H9 (cell line): ENCODE measurements around the gene CCNYL1. TPM values are rescaled to one million over a fixed set of nuclear protein-coding genes. Genes with fewer than 3 reads are reported as not detected.
"Not testable (repeated sequence)": the region's sequence is repeated elsewhere in the genome, so short reads cannot be mapped to it uniquely, and the experiment has no call there.

ENCODE experiments used
- DNase-seq: peaks from one replicate; pipeline ENCODE4 v3.0.0-alpha.2; 2017
- H2AFZ ChIP-seq: one replicate; pipeline ENCODE4 v1.6.1; 2013; ENCODE audit warnings: mild to moderate bottlenecking, low read length, control low read depth, moderate library complexity
- H2AK5ac ChIP-seq: 2 replicates; pipeline ENCODE4 v1.6.1; 2013; ENCODE audit warnings: low read length, control low read depth, mixed read lengths; ENCODE audit not compliant: insufficient read length
- H2BK120ac ChIP-seq: one replicate; pipeline ENCODE4 v1.6.1; 2013; ENCODE audit warnings: low read depth, mild to moderate bottlenecking, low read length, control low read depth, inconsistent platforms; ENCODE audit not compliant: poor library complexity, severe bottlenecking
- H2BK12ac ChIP-seq: 2 replicates; pipeline ENCODE4 v1.6.1; 2013; ENCODE audit warnings: low read length, control low read depth, mixed read lengths, low read depth; ENCODE audit not compliant: insufficient read length
- H2BK15ac ChIP-seq: 2 replicates; pipeline ENCODE4 v1.6.1; 2013; ENCODE audit warnings: low read depth, low read length, control low read depth
- H2BK20ac ChIP-seq: one replicate; pipeline ENCODE4 v1.6.1; 2013; ENCODE audit warnings: low read depth, mild to moderate bottlenecking, low read length, control low read depth, inconsistent platforms; ENCODE audit not compliant: poor library complexity, severe bottlenecking
- H2BK5ac ChIP-seq: 2 replicates; pipeline ENCODE4 v1.6.1; 2013; ENCODE audit warnings: low read length, control low read depth, mixed read lengths; ENCODE audit not compliant: insufficient read length
- H3K14ac ChIP-seq: 2 replicates; pipeline ENCODE4 v1.6.1; 2013; ENCODE audit warnings: low read length, control low read depth; ENCODE audit not compliant: insufficient read depth
- H3K18ac ChIP-seq: 2 replicates; pipeline ENCODE4 v1.6.1; 2013; ENCODE audit warnings: low read depth, mild to moderate bottlenecking, mixed read lengths, low read length, control low read depth; ENCODE audit not compliant: insufficient read length
- H3K23ac ChIP-seq: 2 replicates; pipeline ENCODE4 v1.6.1; 2013; ENCODE audit warnings: low read length, control low read depth, mixed read lengths, low read depth; ENCODE audit not compliant: insufficient read length
- H3K23me2 ChIP-seq: 2 replicates; pipeline ENCODE4 v1.6.1; 2013; ENCODE audit warnings: low read depth, mild to moderate bottlenecking, mixed read lengths, low read length, control low read depth; ENCODE audit not compliant: insufficient read length, poor library complexity, severe bottlenecking
- H3K27ac ChIP-seq: 2 replicates; pipeline ENCODE4 v1.5.1; 2013; ENCODE audit warnings: low read length, control low read depth, mixed read lengths, low read depth; ENCODE audit not compliant: insufficient read length
- H3K27me3 ChIP-seq: 2 replicates; pipeline ENCODE4 v1.6.1; 2013; ENCODE audit warnings: low read length, control low read depth, inconsistent platforms; ENCODE audit not compliant: insufficient read depth
- H3K4ac ChIP-seq: 2 replicates; pipeline ENCODE4 v1.6.1; 2013; ENCODE audit warnings: low read depth, mild to moderate bottlenecking, control low read depth, inconsistent platforms, low read length, moderate library complexity
- H3K4me1 ChIP-seq: 2 replicates; pipeline ENCODE4 v1.6.1; 2013; ENCODE audit warnings: low read length, control low read depth, inconsistent platforms; ENCODE audit not compliant: insufficient read depth
- H3K4me2 ChIP-seq: 2 replicates; pipeline ENCODE4 v1.6.1; 2013; ENCODE audit warnings: low read length, control low read depth, mixed read lengths; ENCODE audit not compliant: insufficient read length, insufficient read depth
- H3K56ac ChIP-seq: 2 replicates; pipeline ENCODE4 v1.6.1; 2013; ENCODE audit warnings: low read depth, mild to moderate bottlenecking, mixed read lengths, low read length, control low read depth; ENCODE audit not compliant: insufficient read length
- H3K79me1 ChIP-seq: 2 replicates; pipeline ENCODE4 v1.6.1; 2013; ENCODE audit warnings: low read depth, mild to moderate bottlenecking, moderate library complexity, low read length, control low read depth, inconsistent platforms; ENCODE audit not compliant: insufficient read depth, poor library complexity, severe bottlenecking
- H3K79me2 ChIP-seq: 2 replicates; pipeline ENCODE4 v1.6.1; 2013; ENCODE audit warnings: low read length, control low read depth, inconsistent platforms; ENCODE audit not compliant: insufficient read depth
- H3K9ac ChIP-seq: 2 replicates; pipeline ENCODE4 v1.6.1; 2013; ENCODE audit warnings: low read length, control low read depth, mixed read lengths; ENCODE audit not compliant: insufficient read length; ENCODE audit errors: extremely low read depth
- H3K9me3 ChIP-seq: one replicate; pipeline ENCODE4 v1.6.1; 2013; ENCODE audit warnings: low read depth, low read length, inconsistent platforms; ENCODE audit not compliant: control insufficient read depth
- H3T11ph ChIP-seq: one replicate; pipeline ENCODE4 v1.6.1; 2013; ENCODE audit warnings: mild to moderate bottlenecking, low read length, control low read depth, inconsistent platforms
- H4K20me1 ChIP-seq: one replicate; pipeline ENCODE4 v1.6.1; 2013; ENCODE audit not compliant: control insufficient read depth, insufficient read length, insufficient read depth
- H4K5ac ChIP-seq: 2 replicates; pipeline ENCODE4 v1.6.1; 2013; ENCODE audit warnings: low read depth, mild to moderate bottlenecking, mixed read lengths, low read length, control low read depth; ENCODE audit not compliant: insufficient read length
- H4K8ac ChIP-seq: replicated peaks from 2 replicates; pipeline ENCODE4 v1.6.1; 2013; ENCODE audit warnings: low read length, control low read depth, mixed read lengths, low read depth; ENCODE audit not compliant: insufficient read length
- H4K91ac ChIP-seq: 2 replicates; pipeline ENCODE4 v1.6.1; 2013; ENCODE audit warnings: low read depth, mild to moderate bottlenecking, moderate library complexity, mixed read lengths, low read length, control low read depth; ENCODE audit not compliant: insufficient read length
- H3K27ac Mint-ChIP-seq, 3 experiments: 2 replicates in 2 of 3; 3 replicates in 1 of 3; pipeline ENCODE4 v1.8.0; 2020 to 2021; ENCODE audit warnings: mixed read lengths in 3 of 3, mild to moderate bottlenecking in 1 of 3, moderate library complexity in 1 of 3
- H3K27me3 Mint-ChIP-seq: 2 replicates; pipeline ENCODE4 v1.8.0; 2021; ENCODE audit warnings: low read depth, mild to moderate bottlenecking, moderate library complexity, mixed read lengths
- H3K36me3 Mint-ChIP-seq, 3 experiments: 2 replicates in 2 of 3; 3 replicates in 1 of 3; pipeline ENCODE4 v1.8.0; 2020 to 2021; ENCODE audit warnings: low read depth in 3 of 3, mixed read lengths in 3 of 3; ENCODE audit not compliant: insufficient read depth in 1 of 3
- H3K4me1 Mint-ChIP-seq, 2 experiments: 2 replicates each; pipeline ENCODE4 v1.8.0; 2020; ENCODE audit warnings: mixed read lengths in 2 of 2
- H3K4me3 Mint-ChIP-seq, 2 experiments: 2 replicates in 1 of 2; 3 replicates in 1 of 2; pipeline ENCODE4 v1.8.0; 2020 to 2021; ENCODE audit warnings: mild to moderate bottlenecking in 2 of 2, mixed read lengths in 2 of 2, moderate library complexity in 1 of 2
- H3K9me3 Mint-ChIP-seq, 2 experiments: 2 replicates in 1 of 2; 3 replicates in 1 of 2; pipeline ENCODE4 v1.8.0; 2020; ENCODE audit warnings: mild to moderate bottlenecking in 2 of 2, mixed read lengths in 2 of 2, moderate library complexity in 1 of 2
- WGBS: extraction: QIAGEN DNeasy Blood & Tissue Kit; methylation state at CpG from one replicate; pipeline ENCODE4 v1.1.7; 2013; ENCODE audit warnings: missing lambda C conversion rate, low lambda C conversion rate, mixed read lengths; ENCODE audit not compliant: insufficient read length; ENCODE audit errors: extremely low coverage; 5-methylcytosine and 5-hydroxymethylcytosine counted together
- total RNA-seq: library from RNA; stranded (reverse); gene quantifications from 2 replicates; pipeline ENCODE4 v1.2.1, GENCODE V29; 2021
- TF ChIP-seq, protein P1 (sequence below): fragments of 200-600 bp; sonication (generic); conservative IDR thresholded peaks from 3 replicates; pipeline ENCODE4 v1.8.0; 2021; ENCODE audit warnings: antibody characterized with exemption, mild to moderate bottlenecking

Gene CCNYL1
- total RNA-seq, 1 experiment from 2014 or later: 27.0 TPM

DNA sequence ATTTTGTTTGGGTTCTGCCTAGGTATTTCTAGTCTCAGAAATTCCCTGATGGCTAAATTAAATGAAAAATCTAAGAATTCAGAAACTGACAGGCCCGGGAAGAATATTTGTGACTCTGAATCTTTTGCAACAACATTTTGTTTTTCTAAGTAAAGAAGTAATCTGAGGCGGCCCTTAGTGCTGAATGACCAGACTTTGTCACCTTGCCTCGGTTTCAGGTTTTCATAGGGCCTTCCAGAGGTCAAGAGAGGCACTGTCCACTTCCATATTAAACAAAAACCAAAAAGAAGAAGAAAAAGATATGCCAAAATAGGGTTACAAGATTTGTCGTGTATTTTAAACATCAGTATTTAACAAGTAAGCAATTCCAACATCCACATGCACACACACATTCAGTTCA, 16.1 kb upstream of the CCNYL1 start:
- peaks cover 0 to 3% of the 10 kb centered on the region in 2 experiments; a peak in 2 of 4 replicates for H3K4me1 Mint-ChIP-seq
- H3K4me3 Mint-ChIP-seq: no peak overlapping the region
- Histone ChIP-seq H3K56ac (no peak overlapping the region), H3T11ph (no peak overlapping the region), H3K23ac (no peak overlapping the region), H3K14ac (no peak overlapping the region), H3K27ac (no peak overlapping the region), H4K20me1 (no peaks in the 10 kb centered on the region), H3K18ac (no peak overlapping the region), H3K4me2 (no peak overlapping the region), H3K4ac (no peak overlapping the region), H3K79me2 (no peaks in the 10 kb centered on the region), H4K8ac (no peak overlapping the region), H3K27me3 (no peaks in the 10 kb centered on the region), H3K9ac (no peak overlapping the region), H2BK5ac (no peak overlapping the region), H2BK120ac (no peak overlapping the region), H2BK15ac (no peak overlapping the region), H3K79me1 (no peaks in the 10 kb centered on the region), H4K91ac (no peak overlapping the region), H4K5ac (no peak overlapping the region), H2AK5ac (no peak overlapping the region), H2BK12ac (no peak overlapping the region), H3K23me2 (no peaks in the 10 kb centered on the region), H2BK20ac (no peak overlapping the region), H3K4me1 (no peaks in the 10 kb centered on the region), H3K9me3 (no peaks in the 10 kb centered on the region), H2AFZ (no peak overlapping the region)
- H3K36me3 Mint-ChIP-seq: no peaks in the 10 kb centered on the region
- TF ChIP-seq, protein P1, sequence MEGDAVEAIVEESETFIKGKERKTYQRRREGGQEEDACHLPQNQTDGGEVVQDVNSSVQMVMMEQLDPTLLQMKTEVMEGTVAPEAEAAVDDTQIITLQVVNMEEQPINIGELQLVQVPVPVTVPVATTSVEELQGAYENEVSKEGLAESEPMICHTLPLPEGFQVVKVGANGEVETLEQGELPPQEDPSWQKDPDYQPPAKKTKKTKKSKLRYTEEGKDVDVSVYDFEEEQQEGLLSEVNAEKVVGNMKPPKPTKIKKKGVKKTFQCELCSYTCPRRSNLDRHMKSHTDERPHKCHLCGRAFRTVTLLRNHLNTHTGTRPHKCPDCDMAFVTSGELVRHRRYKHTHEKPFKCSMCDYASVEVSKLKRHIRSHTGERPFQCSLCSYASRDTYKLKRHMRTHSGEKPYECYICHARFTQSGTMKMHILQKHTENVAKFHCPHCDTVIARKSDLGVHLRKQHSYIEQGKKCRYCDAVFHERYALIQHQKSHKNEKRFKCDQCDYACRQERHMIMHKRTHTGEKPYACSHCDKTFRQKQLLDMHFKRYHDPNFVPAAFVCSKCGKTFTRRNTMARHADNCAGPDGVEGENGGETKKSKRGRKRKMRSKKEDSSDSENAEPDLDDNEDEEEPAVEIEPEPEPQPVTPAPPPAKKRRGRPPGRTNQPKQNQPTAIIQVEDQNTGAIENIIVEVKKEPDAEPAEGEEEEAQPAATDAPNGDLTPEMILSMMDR: no peak
- no peak for DNase-seq
- no peaks in the 10 kb centered on the region; a peak in 2 of 5 replicates for H3K9me3 Mint-ChIP-seq
- WGBS: no CpG with 5 or more reads among the region's 4 CpGs
- no peaks in the 10 kb centered on the region for H3K27me3 Mint-ChIP-seq
- no peak overlapping the region for H3K27ac Mint-ChIP-seq

DNA sequence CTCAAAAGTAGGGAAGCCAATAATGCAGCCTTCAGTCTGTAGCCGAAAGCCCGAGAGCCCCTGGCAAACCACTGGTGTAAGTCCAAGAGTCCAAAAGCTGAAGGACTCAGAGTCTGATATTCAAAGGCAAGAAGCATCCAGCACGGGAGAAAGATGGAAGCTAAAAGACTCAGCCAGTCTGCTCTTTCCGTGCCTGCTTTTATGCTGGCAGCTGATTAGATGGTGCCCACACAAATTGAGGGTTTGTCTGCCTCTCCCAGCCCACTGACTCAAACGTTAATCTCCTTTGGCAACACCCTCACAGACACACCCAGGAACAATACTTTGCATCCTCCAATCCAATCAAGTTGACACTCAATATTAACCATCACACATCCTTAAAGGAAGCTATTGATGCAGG, 14.5 kb upstream of the CCNYL1 start:
- H2AK5ac ChIP-seq, H3K27me3 Mint-ChIP-seq, H3K79me1 ChIP-seq, H3K4me1 Mint-ChIP-seq, H3K9ac ChIP-seq, H3K9me3 ChIP-seq, H3K56ac ChIP-seq, H3K14ac ChIP-seq, H2BK15ac ChIP-seq, H3K18ac ChIP-seq, H3T11ph ChIP-seq, DNase-seq, H4K8ac ChIP-seq, H3K23me2 ChIP-seq, H4K5ac ChIP-seq, H3K79me2 ChIP-seq, H2BK20ac ChIP-seq, H2AFZ ChIP-seq, H3K27ac ChIP-seq, H2BK12ac ChIP-seq, H3K4me3 Mint-ChIP-seq, H3K27me3 ChIP-seq, H2BK120ac ChIP-seq, H3K27ac Mint-ChIP-seq, H3K36me3 Mint-ChIP-seq, H3K4me2 ChIP-seq, H4K20me1 ChIP-seq, H4K91ac ChIP-seq, H3K4ac ChIP-seq, H3K23ac ChIP-seq, H3K4me1 ChIP-seq, H2BK5ac ChIP-seq, H3K9me3 Mint-ChIP-seq: not testable (repeated sequence)
- WGBS: no CpG with 5 or more reads among the region's 5 CpGs
